Activated T-cell treated with anti-CD3 and anti-CD28 coated beads, Interleukin-2, amount 50 U/mL, for 48 hours (primary cell): Measurements from ENCODE around the gene ZNF557.

Source experiments
- DNase-seq, 2 experiments: peaks; one replicate each; pipeline ENCODE4 v3.0.0-alpha.2; 2020

ZNF557 gene

DNA sequence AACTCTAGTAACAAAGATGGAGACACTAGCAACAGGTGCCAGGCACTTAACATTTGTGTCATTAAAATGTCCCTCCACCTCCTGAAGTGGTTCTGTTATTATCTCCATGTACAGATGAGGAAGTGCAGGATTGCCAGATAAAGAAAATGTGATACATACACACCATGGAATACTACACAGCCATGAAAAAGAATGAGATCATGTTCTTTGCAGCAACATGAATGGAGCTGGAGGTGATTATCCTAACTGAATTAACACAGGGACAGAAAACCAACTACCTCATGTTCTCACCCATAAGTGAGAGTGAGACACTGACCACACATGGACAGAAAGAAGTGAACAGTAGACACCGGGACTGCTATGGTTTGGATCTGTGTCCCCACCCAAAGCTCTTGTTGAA lies 60.5 kb downstream of the ZNF557 start:
- no peak for DNase-seq

DNA sequence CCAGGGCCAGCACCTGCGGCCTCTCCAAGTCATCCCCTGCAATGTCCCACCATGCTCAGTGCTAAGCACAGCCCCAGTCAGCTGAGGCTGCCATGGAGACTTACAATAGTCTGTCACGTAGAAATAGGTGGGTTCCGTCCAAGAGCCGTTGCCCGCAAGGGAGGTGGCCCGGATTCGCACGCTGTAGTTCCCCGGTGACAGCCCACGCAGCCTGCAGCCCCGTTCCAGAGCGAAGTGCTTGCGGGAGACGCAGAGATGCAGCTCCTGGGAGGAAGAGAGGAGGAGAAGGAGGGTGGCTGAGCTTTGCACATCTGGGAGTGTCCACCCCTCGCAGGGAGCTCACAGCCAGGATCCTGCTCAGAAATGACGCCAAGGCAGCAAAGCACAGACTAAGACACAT lies 62.6 kb downstream of the ZNF557 start:
- no peak for DNase-seq

DNA sequence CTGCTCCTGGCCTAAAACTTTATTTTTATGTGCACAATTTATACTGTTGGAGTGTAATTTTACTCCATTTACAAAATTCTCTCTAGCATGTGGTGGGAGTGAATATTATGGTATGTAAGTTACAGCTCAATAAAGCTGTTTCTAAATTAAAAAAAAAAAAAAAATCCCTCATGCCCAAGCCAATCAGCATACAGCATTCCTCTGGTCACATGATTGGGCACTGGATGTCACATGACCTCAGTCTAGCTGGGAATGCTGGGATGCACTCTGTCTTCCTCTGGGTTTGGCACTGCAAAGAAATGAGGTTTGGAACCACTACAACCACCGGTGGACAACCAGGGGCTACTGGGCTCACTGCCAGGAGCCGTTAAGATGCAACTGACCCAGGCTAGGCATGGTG lies 67.6 kb downstream of the ZNF557 start:
- no peak for DNase-seq
